B cell (primary cell): ENCODE measurements around the gene F12.

Experiments
- EZH2 ChIP-seq: IDR thresholded peaks from 2 replicates; pipeline ENCODE4 v1.6.1; 2012; ENCODE audit warnings: borderline replicate concordance, low read depth, mild to moderate bottlenecking, moderate library complexity, low read length; ENCODE audit not compliant: insufficient read depth, poor library complexity, severe bottlenecking
- TF ChIP-seq, protein P1 (sequence below): fragments of 200-600 bp; IDR thresholded peaks from one replicate; pipeline ENCODE4 v1.8.0; 2022; ENCODE audit warnings: antibody characterized with exemption, mild to moderate bottlenecking

DNA sequence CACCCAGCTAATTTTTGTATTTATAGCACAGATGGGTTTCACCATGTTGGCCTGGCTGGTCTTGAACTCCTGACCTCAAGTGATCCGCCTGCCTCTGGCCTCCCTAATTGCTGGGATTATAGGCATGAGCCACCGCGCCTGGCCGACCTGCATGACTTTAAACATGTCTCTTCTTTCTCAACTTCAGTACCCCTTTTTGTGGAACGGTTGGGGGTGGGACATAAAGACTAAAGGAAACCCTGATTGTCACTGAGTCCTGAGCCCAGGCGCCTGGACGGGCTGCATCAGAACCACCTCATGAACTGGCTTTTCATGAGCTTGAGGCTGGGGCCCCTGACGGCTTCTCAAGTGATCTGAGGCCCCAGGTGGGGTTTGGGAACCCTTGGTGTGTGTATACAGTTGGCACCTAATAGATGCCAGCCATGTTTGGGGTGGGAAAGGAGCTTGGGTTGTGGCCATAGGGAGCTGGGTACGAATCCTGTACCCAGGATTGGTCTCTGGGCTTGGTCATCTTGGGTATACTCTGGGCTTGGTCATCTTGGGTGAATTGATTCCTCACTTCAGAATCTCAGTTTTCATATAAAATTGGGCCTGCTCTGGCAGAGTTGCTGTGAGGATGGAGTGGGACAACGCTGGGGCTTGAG is 19.3 kb upstream of the F12 start:
- TF ChIP-seq, protein P1, sequence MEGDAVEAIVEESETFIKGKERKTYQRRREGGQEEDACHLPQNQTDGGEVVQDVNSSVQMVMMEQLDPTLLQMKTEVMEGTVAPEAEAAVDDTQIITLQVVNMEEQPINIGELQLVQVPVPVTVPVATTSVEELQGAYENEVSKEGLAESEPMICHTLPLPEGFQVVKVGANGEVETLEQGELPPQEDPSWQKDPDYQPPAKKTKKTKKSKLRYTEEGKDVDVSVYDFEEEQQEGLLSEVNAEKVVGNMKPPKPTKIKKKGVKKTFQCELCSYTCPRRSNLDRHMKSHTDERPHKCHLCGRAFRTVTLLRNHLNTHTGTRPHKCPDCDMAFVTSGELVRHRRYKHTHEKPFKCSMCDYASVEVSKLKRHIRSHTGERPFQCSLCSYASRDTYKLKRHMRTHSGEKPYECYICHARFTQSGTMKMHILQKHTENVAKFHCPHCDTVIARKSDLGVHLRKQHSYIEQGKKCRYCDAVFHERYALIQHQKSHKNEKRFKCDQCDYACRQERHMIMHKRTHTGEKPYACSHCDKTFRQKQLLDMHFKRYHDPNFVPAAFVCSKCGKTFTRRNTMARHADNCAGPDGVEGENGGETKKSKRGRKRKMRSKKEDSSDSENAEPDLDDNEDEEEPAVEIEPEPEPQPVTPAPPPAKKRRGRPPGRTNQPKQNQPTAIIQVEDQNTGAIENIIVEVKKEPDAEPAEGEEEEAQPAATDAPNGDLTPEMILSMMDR: no peak
- TF ChIP-seq EZH2: no peak
